ENCODE results near the gene NRXN3. TPM values are rescaled to one million over a fixed set of nuclear protein-coding genes. Genes with fewer than 3 reads are reported as not detected.

The NRXN3 gene
- total and polyA plus RNA-seq, 2 of the 4 experiments (the other 2 are of a cell fraction): 4.8 to 25.1 TPM

- TF ChIP-seq CHD1 (IDR thresholded peaks at IDR 0.05; ENCODE audit: low read depth, low read length): no peak
These were observed 1023.7 kb downstream of the NRXN3 start (continued) for GRCh38 chr14:79193689-79194477.

GRCh38 chr14:79196216-79196615, 1026.0 kb downstream of the NRXN3 start:
- no peak overlapping the region for H3K4me2 ChIP-seq (ENCODE audit: low read depth, low read length)
- no peak overlapping the region for H3K23ac ChIP-seq (ENCODE audit: low read depth, low read length)
- H3K9me3 ChIP-seq (ENCODE audit: control insufficient read depth, insufficient read depth, low read length): no peaks in the 10 kb centered on the region
- H3K9me1 ChIP-seq (ENCODE audit: insufficient read depth, low read length): no peaks in the 10 kb centered on the region
- no peak overlapping the region for H3K18ac ChIP-seq (ENCODE audit: low read depth, low read length)
- dilution Hi-C loops (cut with HindIII; ENCODE audit: low sequenced_read_pairs, unreplicated experiment): no loop called here
- no peak overlapping the region for H4K91ac ChIP-seq (ENCODE audit: insufficient read depth, low read depth, low read length)
- in situ Hi-C loops (cut with MboI; ENCODE audit: low sequenced_read_pairs): no loop called here
- no peak overlapping the region for H3K56ac ChIP-seq (ENCODE audit: extremely low read depth, insufficient read depth, low read length)
- no peak overlapping the region for H2AK9ac ChIP-seq (replicated peaks; ENCODE audit: low read depth, low read length, poor library complexity)
- no peak overlapping the region for H2BK20ac ChIP-seq (ENCODE audit: low read depth, low read length)
- no peak for TF ChIP-seq USF2 (IDR thresholded peaks at IDR 0.05; ENCODE audit: low read depth, low read length)
- TF ChIP-seq MXI1 (IDR thresholded peaks at IDR 0.05; ENCODE audit: borderline replicate concordance, low read depth, low read length): no peak
- TF ChIP-seq POLR2A (IDR thresholded peaks at IDR 0.05; ENCODE audit: low read depth, low read length): no peak
- TF ChIP-seq NFE2L2 (IDR thresholded peaks at IDR 0.05; ENCODE audit: low read depth, low read length): no peak
- TF ChIP-seq RFX5 (IDR thresholded peaks at IDR 0.05; ENCODE audit: low read depth, low read length): no peak
- TF ChIP-seq SMC3 (IDR thresholded peaks at IDR 0.05; ENCODE audit: low read depth, low read length): no peak
- no peak for TF ChIP-seq ELK1 (IDR thresholded peaks at IDR 0.05; ENCODE audit: borderline replicate concordance, low read depth, low read length)
- no peak for TF ChIP-seq MAFK (IDR thresholded peaks at IDR 0.05; ENCODE audit: low read depth, low read length)
- no peak for TF ChIP-seq RCOR1 (IDR thresholded peaks at IDR 0.05; ENCODE audit: insufficient replicate concordance, low read length)
- TF ChIP-seq CEBPB (IDR thresholded peaks at IDR 0.05; ENCODE audit: low read depth, low read length): no peak
- H3K9ac ChIP-seq (ENCODE audit: low read depth, low read length): no peak overlapping the region
- H2BK120ac ChIP-seq (ENCODE audit: low read depth, low read length): no peak overlapping the region
- ATAC-seq (ENCODE audit: low read depth) (no peak), DNase-seq (no peak)
- intact Hi-C loops (cut with micrococcal nuclease): no loop called here
- H2AFZ ChIP-seq (replicated peaks; ENCODE audit: low read length, poor library complexity): no peak overlapping the region
- H4K5ac ChIP-seq (ENCODE audit: low read depth, low read length): no peak overlapping the region
- H4K8ac ChIP-seq (ENCODE audit: low read depth in 2 of 2, low read length in 2 of 2): no peak overlapping the region
- H2BK15ac ChIP-seq (ENCODE audit: low read depth, low read length): no peak overlapping the region
- no peak overlapping the region for H3K27ac ChIP-seq (ENCODE audit: insufficient read depth, low read length)
- H3K14ac ChIP-seq (replicated peaks; ENCODE audit: low read depth, low read length): no peak overlapping the region
- H3K4me1 ChIP-seq (ENCODE audit: control insufficient read depth, insufficient read depth, low read length): no peaks in the 10 kb centered on the region
- no peaks in the 10 kb centered on the region for H3K36me3 ChIP-seq (ENCODE audit: control insufficient read depth, insufficient read depth, low read length)
- H3K4ac ChIP-seq (ENCODE audit: low read depth, low read length): no peak overlapping the region
- no peaks in the 10 kb centered on the region for H3K79me1 ChIP-seq (ENCODE audit: low read depth in 1 of 2, low read length in 2 of 2)
- no peak overlapping the region for H3K4me3 ChIP-seq (ENCODE audit: insufficient read depth, low read depth, low read length)
- no peak overlapping the region for H2AK5ac ChIP-seq (ENCODE audit: low read depth, low read length)
- no TSS peak for BruUV-seq (replicated peaks)
- POLR2A ChIA-PET (ENCODE audit: unreplicated experiment): no interaction called here
- H4K20me1 ChIP-seq (ENCODE audit: insufficient read depth, low read length): no peaks in the 10 kb centered on the region
- CTCF ChIA-PET: no interaction called here
- peaks cover 1% of the 10 kb centered on the region; the same call in 1 of the 2 replicates for H3K27me3 ChIP-seq (ENCODE audit: control insufficient read depth, insufficient read depth, low read length)
- no peak overlapping the region for H2BK5ac ChIP-seq (ENCODE audit: low read depth, low read length, poor library complexity, severe bottlenecking)
- WGBS, 2 experiments (ENCODE audit: extremely low coverage in 2 of 2, insufficient read length in 1 of 2): no CpG with 5 or more reads among the region's 1 CpG

Data from IMR-90 (cell line).